ENCODE data around the gene FOS.

- TF ChIP-seq POLR2AphosphoS5 (IDR thresholded peaks at IDR 0.05; ENCODE audit: low read depth): no peak
- TF ChIP-seq REST (IDR thresholded peaks at IDR 0.05; ENCODE audit: unreplicated experiment): no peak
- no peak for TF ChIP-seq EZH2 (IDR thresholded peaks at IDR 0.05; ENCODE audit: low read depth, unreplicated experiment)
- no peak for TF ChIP-seq CTCF (conservative IDR thresholded peaks at IDR 0.05; ENCODE audit: low read depth in 2 of 2)
- TF ChIP-seq EZH2phosphoT487 (IDR thresholded peaks at IDR 0.05; ENCODE audit: unreplicated experiment): no peak
- no peak for TF ChIP-seq JUNB (IDR thresholded peaks at IDR 0.05; ENCODE audit: unreplicated experiment)
- TF ChIP-seq CREB1 (CRISPR knock-in tag; IDR thresholded peaks at IDR 0.05; ENCODE audit: low read depth): no peak
- TF ChIP-seq ZNF331 (CRISPR knock-in tag; IDR thresholded peaks at IDR 0.05; ENCODE audit: low read depth): no peak
These were observed 20.4 kb upstream of the FOS start for GRCh38 chr14:75258079-75258802.

Data from GM23338 (cell line).